Neural cell (in vitro differentiated cells): ENCODE data around the gene RAD51B. TPM values are rescaled to one million over a fixed set of nuclear protein-coding genes. Genes with fewer than 3 reads are reported as not detected.

Experiments used
- H2AFZ ChIP-seq: fragments of 200-600, 300-800 bp; sonication (generic), shearing (Covaris generic); 2 replicates; pipeline ENCODE4 v1.6.0; 2014; ENCODE audit warnings: low read depth, mild to moderate bottlenecking, antibody characterized with exemption, low read length, moderate library complexity
- H3F3A ChIP-seq: fragments of 200-600 bp; shearing (Covaris generic); 2 replicates; pipeline ENCODE4 v1.6.1; 2016; ENCODE audit warnings: mild to moderate bottlenecking, moderate library complexity, mixed read lengths, antibody characterized with exemption, low read length; ENCODE audit not compliant: insufficient read depth, poor library complexity, severe bottlenecking
- H3K27ac ChIP-seq: fragments of 200-600, 300-800 bp; sonication (generic), shearing (Covaris generic); 2 replicates; pipeline ENCODE4 v1.5.1; 2014; ENCODE audit warnings: mild to moderate bottlenecking, low read length, moderate library complexity
- H3K27me3 ChIP-seq: fragments of 300-800, 200-600 bp; sonication (generic), shearing (Covaris generic); 2 replicates; pipeline ENCODE4 v1.6.0; 2014; ENCODE audit warnings: mild to moderate bottlenecking, low read depth, low read length, moderate library complexity; ENCODE audit not compliant: insufficient read depth
- H3K36me3 ChIP-seq: fragments of 300-800, 200-600 bp; sonication (generic), shearing (Covaris generic); 2 replicates; pipeline ENCODE4 v1.5.1; 2014; ENCODE audit warnings: mild to moderate bottlenecking, antibody characterized with exemption, low read length, moderate library complexity; ENCODE audit not compliant: insufficient read depth
- H3K4me2 ChIP-seq: fragments of 300-800, 200-600 bp; sonication (generic), shearing (Covaris generic); 2 replicates; pipeline ENCODE4 v1.6.0; 2014; ENCODE audit warnings: mild to moderate bottlenecking, low read length
- H3K4me3 ChIP-seq: fragments of 300-800, 200-600 bp; sonication (generic), shearing (Covaris generic); 2 replicates; pipeline ENCODE4 v1.5.1; 2014; ENCODE audit warnings: mild to moderate bottlenecking, low read length, moderate library complexity
- H3K79me2 ChIP-seq: fragments of 200-600 bp; shearing (Covaris generic); replicated peaks from 2 replicates; pipeline ENCODE4 v1.6.0; 2014; ENCODE audit warnings: mild to moderate bottlenecking, low read length, moderate library complexity; ENCODE audit not compliant: insufficient read depth
- H3K9ac ChIP-seq: fragments of 300-800, 200-600 bp; sonication (generic), shearing (Covaris generic); 2 replicates; pipeline ENCODE4 v1.6.1; 2016; ENCODE audit warnings: mild to moderate bottlenecking, low read length, mixed read lengths
- H3K9me2 ChIP-seq: fragments of 200-600 bp; shearing (Covaris generic); 2 replicates; pipeline ENCODE4 v1.6.1; 2016; ENCODE audit warnings: mild to moderate bottlenecking, low read length, mixed read lengths; ENCODE audit not compliant: insufficient read depth
- H3K9me3 ChIP-seq: fragments of 200-600, 300-800 bp; sonication (generic), shearing (Covaris generic); 2 replicates; pipeline ENCODE4 v1.6.1; 2016; ENCODE audit warnings: mild to moderate bottlenecking, mixed run types, low read length, moderate library complexity, mixed read lengths
- H4K20me1 ChIP-seq: fragments of 200-600 bp; shearing (Covaris generic); 2 replicates; pipeline ENCODE4 v1.6.1; 2016; ENCODE audit warnings: mild to moderate bottlenecking, mixed run types; ENCODE audit not compliant: insufficient read depth
- EP300 ChIP-seq: fragments of 450-650 bp; conservative IDR thresholded peaks from 2 replicates; pipeline ENCODE4 v1.6.1; 2014; ENCODE audit warnings: antibody characterized with exemption, mild to moderate bottlenecking, moderate library complexity; ENCODE audit not compliant: poor library complexity, severe bottlenecking
- EZH2 ChIP-seq: fragments of 200-600, 300-800 bp; shearing (Covaris generic), sonication (generic); IDR thresholded peaks from 2 replicates; pipeline ENCODE4 v1.6.1; 2014; ENCODE audit warnings: antibody characterized with exemption, low read length, borderline replicate concordance, mild to moderate bottlenecking; ENCODE audit not compliant: insufficient read depth, poor library complexity, severe bottlenecking
- MXI1 ChIP-seq: fragments of 450-650 bp; conservative IDR thresholded peaks from 2 replicates; pipeline ENCODE4 v1.6.1; 2014; ENCODE audit warnings: antibody characterized with exemption, mild to moderate bottlenecking; ENCODE audit not compliant: poor library complexity, severe bottlenecking
- POLR2AphosphoS5 ChIP-seq: IDR thresholded peaks from 2 replicates; pipeline ENCODE4 v1.6.1; 2012
- RAD21 ChIP-seq: fragments of 450-650 bp; conservative IDR thresholded peaks from 2 replicates; pipeline ENCODE4 v1.6.1; 2014; ENCODE audit warnings: antibody characterized with exemption, mild to moderate bottlenecking, moderate library complexity
- REST ChIP-seq: IDR thresholded peaks from 2 replicates; pipeline ENCODE4 v1.6.1; 2012; ENCODE audit warnings: borderline replicate concordance
- SMC3 ChIP-seq: fragments of 450-650 bp; conservative IDR thresholded peaks from 2 replicates; pipeline ENCODE4 v1.6.1; 2014; ENCODE audit warnings: antibody characterized with exemption, mild to moderate bottlenecking, moderate library complexity; ENCODE audit not compliant: poor library complexity
- TAF1 ChIP-seq: IDR thresholded peaks from 2 replicates; pipeline ENCODE4 v1.6.1; 2012; ENCODE audit warnings: low read depth
- polyA plus RNA-seq: library from polyadenylated mRNA; depleted of rRNA; stranded (reverse); fragments of >200 nt; gene quantifications from 2 replicates; pipeline ENCODE4 v1.2.3, GENCODE V29; 2014
- TF ChIP-seq, protein P1 (sequence below): fragments of 450-650 bp; IDR thresholded peaks from 2 replicates; pipeline ENCODE4 v1.5.1; 2014; ENCODE audit warnings: antibody characterized with exemption, mild to moderate bottlenecking, moderate library complexity; ENCODE audit not compliant: poor library complexity, severe bottlenecking

The RAD51B gene
- polyA plus RNA-seq, 1 donor from 2014 or later: 3.1 TPM

DNA sequence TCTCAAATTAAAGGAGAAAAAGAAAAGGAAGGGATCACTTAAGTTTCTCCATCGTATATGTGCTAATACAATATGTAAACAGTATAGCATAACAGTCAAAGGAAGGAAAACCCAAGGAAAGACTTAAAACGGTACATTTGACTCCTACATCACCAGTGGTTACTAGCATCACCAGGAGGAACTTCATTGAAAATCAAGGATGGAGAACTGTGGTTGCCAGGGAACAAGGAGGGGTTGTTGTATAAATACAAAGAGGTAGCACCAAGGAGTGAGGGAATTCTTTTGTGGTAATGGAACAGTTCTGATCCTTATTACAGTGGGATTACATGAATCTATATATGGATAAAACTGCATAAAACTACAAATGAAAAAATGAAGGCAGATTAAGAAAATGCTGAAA lies 4.8 kb upstream of the RAD51B start:
- H3K9ac ChIP-seq: peak overlapping the region; percentile 75
- no peaks in the 10 kb centered on the region for H3K9me2 ChIP-seq
- TF ChIP-seq EZH2 (no peak), SMC3 (no peak), TAF1 (no peak), POLR2AphosphoS5 (no peak), REST (no peak), EP300 (no peak), MXI1 (no peak), RAD21 (no peak)
- TF ChIP-seq, protein P1, sequence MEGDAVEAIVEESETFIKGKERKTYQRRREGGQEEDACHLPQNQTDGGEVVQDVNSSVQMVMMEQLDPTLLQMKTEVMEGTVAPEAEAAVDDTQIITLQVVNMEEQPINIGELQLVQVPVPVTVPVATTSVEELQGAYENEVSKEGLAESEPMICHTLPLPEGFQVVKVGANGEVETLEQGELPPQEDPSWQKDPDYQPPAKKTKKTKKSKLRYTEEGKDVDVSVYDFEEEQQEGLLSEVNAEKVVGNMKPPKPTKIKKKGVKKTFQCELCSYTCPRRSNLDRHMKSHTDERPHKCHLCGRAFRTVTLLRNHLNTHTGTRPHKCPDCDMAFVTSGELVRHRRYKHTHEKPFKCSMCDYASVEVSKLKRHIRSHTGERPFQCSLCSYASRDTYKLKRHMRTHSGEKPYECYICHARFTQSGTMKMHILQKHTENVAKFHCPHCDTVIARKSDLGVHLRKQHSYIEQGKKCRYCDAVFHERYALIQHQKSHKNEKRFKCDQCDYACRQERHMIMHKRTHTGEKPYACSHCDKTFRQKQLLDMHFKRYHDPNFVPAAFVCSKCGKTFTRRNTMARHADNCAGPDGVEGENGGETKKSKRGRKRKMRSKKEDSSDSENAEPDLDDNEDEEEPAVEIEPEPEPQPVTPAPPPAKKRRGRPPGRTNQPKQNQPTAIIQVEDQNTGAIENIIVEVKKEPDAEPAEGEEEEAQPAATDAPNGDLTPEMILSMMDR: no peak
- peaks cover 7% of the 10 kb centered on the region for H3K36me3 ChIP-seq
- H2AFZ ChIP-seq: no peak overlapping the region
- no peaks in the 10 kb centered on the region for H3K27me3 ChIP-seq
- no peak overlapping the region for H3K27ac ChIP-seq
- peak overlapping the region; percentile 75 for H3K4me3 ChIP-seq
- H4K20me1 ChIP-seq: no peaks in the 10 kb centered on the region
- no peaks in the 10 kb centered on the region for H3F3A ChIP-seq
- H3K9me3 ChIP-seq: no peaks in the 10 kb centered on the region
- peaks cover 16% of the 10 kb centered on the region for H3K79me2 ChIP-seq
- peak overlapping the region; percentile 67 for H3K4me2 ChIP-seq

- Histone ChIP-seq H3K36me3 (peaks cover 7% of the 10 kb centered on the region), H3K79me2 (peaks cover 16% of the 10 kb centered on the region), H3K27me3 (no peaks in the 10 kb centered on the region), H3K9ac (peak overlapping the region; percentile 75), H3K4me3 (peak overlapping the region; percentile 75), H3K9me2 (no peaks in the 10 kb centered on the region), H4K20me1 (no peaks in the 10 kb centered on the region), H2AFZ (peak overlapping the region; percentile 59), H3K9me3 (no peaks in the 10 kb centered on the region), H3K27ac (peak overlapping the region; percentile 94), H3K4me2 (peak overlapping the region; percentile 67), H3F3A (no peaks in the 10 kb centered on the region)
- TF ChIP-seq SMC3 (no peak), RAD21 (no peak), POLR2AphosphoS5 (no peak), TAF1 (no peak), REST (no peak)
- TF ChIP-seq, protein P1: no peak
Observed at GRCh38 chr14:67815573-67816225, 3.9 kb upstream of the RAD51B start.
